IgD-negative memory B cell (primary cell): ENCODE results near the gene BRSK2. TPM values are rescaled to one million over a fixed set of nuclear protein-coding genes. Genes with fewer than 3 reads are reported as not detected.

ENCODE experiments used
- polyA plus RNA-seq: library from polyadenylated mRNA; unstranded; fragments of 300-500 nt; fragmentation: Illumina TruSeq; gene quantifications from one replicate; pipeline ENCODE4 v1.2.3, GENCODE V29; 2021

BRSK2 gene
- polyA plus RNA-seq, 1 donor from 2014 or later: not detected

Other genes with a start within 250 kb of the BRSK2 start
- not detected for gene MUC5AC, start 232.0 kb upstream of the BRSK2 start, polyA plus RNA-seq
- gene MUC5B, start 166.9 kb upstream of the BRSK2 start, polyA plus RNA-seq: not detected
- gene TOLLIP, start 80.3 kb upstream of the BRSK2 start, polyA plus RNA-seq: 32.2 TPM
- gene MOB2, start 96.8 kb downstream of the BRSK2 start, polyA plus RNA-seq: 42.0 TPM
- gene DUSP8, start 182.3 kb downstream of the BRSK2 start, polyA plus RNA-seq: 1.2 TPM
- not detected for gene KRTAP5-1, start 195.3 kb downstream of the BRSK2 start, polyA plus RNA-seq
- gene KRTAP5-2, start 208.4 kb downstream of the BRSK2 start, polyA plus RNA-seq: not detected
- not detected for gene KRTAP5-3, start 218.5 kb downstream of the BRSK2 start, polyA plus RNA-seq
- gene KRTAP5-4, start 232.2 kb downstream of the BRSK2 start, polyA plus RNA-seq: not detected
- not detected for gene KRTAP5-5, start 239.8 kb downstream of the BRSK2 start, polyA plus RNA-seq